NCI-H1092 treated with DMSO at 0.1 percent for 48 hours (cell line): ENCODE results near the gene ZNF679.
"Not testable (repeated sequence)": the region's sequence is repeated elsewhere in the genome, so short reads cannot be mapped to it uniquely, and the experiment has no call there.

Source experiments
- DNase-seq: peaks from one replicate; lab custom pipeline; 2025; lab: John Stamatoyannopoulos, UW

The ZNF679 gene

DNA sequence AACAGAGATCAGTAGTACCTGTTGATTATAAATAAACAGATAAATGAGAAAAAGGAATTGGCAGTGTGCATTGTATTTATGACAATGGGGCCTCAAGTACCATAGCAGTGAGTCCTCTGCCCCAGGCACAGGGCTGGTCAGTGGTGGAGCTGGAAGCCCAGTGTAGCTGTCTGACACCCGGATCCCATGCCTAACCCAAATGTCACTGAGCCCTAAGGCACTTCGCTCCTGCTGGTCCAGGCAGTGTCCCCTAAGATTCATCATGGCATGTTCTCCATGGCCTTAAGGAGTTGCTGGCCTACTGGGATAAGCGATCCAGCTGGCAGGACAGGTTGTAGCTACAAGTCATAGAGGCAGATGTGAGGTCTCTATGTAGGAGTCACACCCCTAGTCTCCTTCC is 82.2 kb downstream of the ZNF679 start:
- DNase-seq = no peak

DNA sequence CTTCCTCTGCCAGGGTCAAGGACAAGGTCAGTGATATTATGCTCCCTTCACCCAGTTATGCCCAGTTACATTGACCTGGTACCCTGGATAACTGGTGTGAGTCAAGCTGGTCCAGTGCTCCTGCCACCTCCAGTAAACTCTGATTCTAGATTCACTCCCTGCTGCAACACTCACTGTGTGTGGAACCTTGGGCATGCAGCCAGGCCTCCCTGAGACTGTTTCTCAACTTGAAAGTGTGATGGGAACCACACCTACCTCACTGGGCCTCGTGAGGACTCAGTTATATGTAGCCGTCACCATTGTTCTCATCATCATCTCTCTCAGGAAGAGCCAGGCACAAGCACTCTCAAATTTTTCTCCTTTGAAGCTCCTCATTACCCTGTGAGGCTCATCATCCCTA is 84.6 kb downstream of the ZNF679 start:
- no peak for DNase-seq

DNA sequence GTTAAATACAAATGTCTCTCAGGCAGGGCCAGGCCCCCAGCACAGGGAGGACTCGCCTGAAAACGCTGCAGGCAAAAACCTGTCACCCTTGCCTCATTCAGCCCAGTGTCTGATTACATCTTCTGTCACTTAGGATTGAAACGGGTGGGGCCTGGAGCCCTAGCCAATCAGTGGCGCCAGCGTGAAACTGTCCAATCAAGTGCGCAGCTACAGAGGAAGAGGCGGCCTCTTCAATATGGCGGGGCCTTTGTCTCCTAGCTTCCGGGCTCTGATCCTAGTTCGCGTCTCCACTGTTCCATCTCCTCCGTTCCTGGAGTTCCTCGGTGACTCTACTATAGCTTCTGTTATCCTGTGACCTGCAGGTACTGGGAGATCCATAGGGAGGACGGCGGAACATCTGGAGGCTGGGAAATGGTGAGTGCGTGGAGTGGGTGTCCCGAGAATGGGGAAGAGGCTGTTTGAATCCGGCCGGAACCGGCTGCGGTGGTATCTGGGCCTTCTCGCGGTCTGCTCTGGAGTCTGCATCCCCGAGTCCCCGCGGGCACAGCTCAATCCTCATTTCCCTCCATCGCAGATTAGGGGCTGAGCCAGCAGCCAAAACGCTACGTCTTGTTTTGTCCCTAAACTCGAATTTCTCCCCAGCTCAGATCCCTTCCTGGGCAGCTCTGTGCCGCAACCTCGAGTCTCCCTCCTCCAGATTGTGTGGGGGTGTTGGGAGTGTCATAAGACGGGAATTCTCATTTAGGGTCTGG is 85.6 kb downstream of the ZNF679 start, which contains the start of gene ZNF736:
TSS of gene ZNF736 (plus strand) at position 222 of the 752 bp plus-strand sequence. CDS start at position 412, 190 bp downstream.
- peak; percentile 98 for DNase-seq

DNA sequence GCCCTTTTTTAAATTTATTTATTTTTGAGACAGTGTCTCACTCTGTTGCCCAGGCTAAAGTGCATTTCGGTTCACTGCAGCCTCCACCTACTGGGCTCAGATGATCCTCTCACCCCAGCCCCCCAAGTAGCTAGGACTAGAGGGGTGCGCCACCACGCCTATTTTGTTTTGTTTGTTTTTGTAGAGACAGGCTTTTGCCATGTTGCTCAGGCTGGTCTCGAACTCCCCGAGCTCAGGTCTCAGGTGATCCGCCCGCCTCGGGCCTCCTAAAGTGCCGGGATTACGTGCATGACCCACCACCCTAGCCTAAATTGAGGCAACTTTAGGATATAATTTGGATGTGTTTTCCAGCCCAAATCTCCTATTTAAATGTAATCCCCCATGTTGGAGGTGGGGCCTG is 86.3 kb downstream of the ZNF679 start:
- DNase-seq = no peak

DNA sequence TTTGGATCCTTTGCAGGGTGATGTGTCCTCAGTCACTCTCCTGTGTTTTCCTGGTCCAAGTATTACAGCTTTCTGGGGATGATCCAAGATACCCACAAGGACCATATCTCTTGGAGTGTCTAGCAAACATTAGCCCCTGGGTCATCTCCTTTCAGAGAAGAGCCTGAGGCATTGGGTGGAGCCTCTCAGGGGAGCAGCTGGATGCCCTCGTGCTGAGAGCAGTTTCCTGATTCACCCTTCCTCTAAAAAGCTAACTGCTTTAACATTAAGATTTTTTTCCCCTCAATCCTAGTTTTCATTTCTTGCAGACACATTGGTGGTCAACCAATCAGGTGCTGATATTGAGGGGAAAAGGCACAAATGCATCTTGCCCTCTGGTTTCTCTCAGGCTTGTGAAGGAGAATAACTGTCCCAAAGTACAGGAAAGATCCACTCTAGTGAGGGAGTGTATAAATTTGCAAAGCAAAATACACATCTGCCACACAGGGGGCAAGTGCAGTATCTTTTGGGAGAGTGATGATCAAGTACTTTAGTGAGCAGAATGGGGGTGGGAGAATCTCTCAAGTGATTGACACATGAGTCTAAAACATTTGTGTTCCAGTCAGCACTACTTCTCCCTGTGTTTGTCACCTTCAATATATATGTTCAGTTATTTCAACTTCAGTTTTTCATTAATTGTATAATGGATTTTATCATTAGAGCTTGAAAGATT is 87.9 kb downstream of the ZNF679 start:
- not testable (repeated sequence) for DNase-seq
